GM18873 (cell line): ENCODE measurements around the gene PTTG1IP.

ENCODE experiments used
- ATAC-seq: cut with Tn5 transposase; IDR thresholded peaks from one replicate; pipeline ENCODE4 v1.9.1; 2021; ENCODE audit warnings: mild to moderate bottlenecking, moderate library complexity, moderate number of reproducible peaks; ENCODE audit not compliant: unreplicated experiment, low FRiP score

PTTG1IP gene

GRCh38 chr21:44898011-44898488 lies 24.6 kb upstream of the PTTG1IP start:
- no peak for ATAC-seq

- no peak for ATAC-seq
These were observed 24.0 kb upstream of the PTTG1IP start for GRCh38 chr21:44897326-44898010.

- ATAC-seq: no peak
These were observed 23.2 kb upstream of the PTTG1IP start for GRCh38 chr21:44896561-44897286.

GRCh38 chr21:44895859-44896258 lies 22.4 kb upstream of the PTTG1IP start:
- ATAC-seq: no peak

- ATAC-seq: no peak
These were observed 21.3 kb upstream of the PTTG1IP start for GRCh38 chr21:44894687-44895302.

GRCh38 chr21:44893948-44894656 lies 20.6 kb upstream of the PTTG1IP start:
- ATAC-seq: no peak

GRCh38 chr21:44893278-44893556 lies 19.7 kb upstream of the PTTG1IP start:
- no peak for ATAC-seq

GRCh38 chr21:44892536-44893277 lies 19.2 kb upstream of the PTTG1IP start:
- no peak for ATAC-seq

GRCh38 chr21:44892095-44892494 lies 18.6 kb upstream of the PTTG1IP start:
- no peak for ATAC-seq

GRCh38 chr21:44891631-44892031 lies 18.1 kb upstream of the PTTG1IP start:
- ATAC-seq: no peak

- ATAC-seq: no peak
These were observed 17.6 kb upstream of the PTTG1IP start for GRCh38 chr21:44890961-44891541.

- no peak for ATAC-seq
These were observed 16.9 kb upstream of the PTTG1IP start for GRCh38 chr21:44890338-44890931.

- ATAC-seq: no peak
These were observed 16.3 kb upstream of the PTTG1IP start for GRCh38 chr21:44889625-44890337.

- ATAC-seq: no peak
These were observed 15.4 kb upstream of the PTTG1IP start for GRCh38 chr21:44888581-44889550.

GRCh38 chr21:44887807-44888580 lies 14.5 kb upstream of the PTTG1IP start:
- no peak for ATAC-seq

- ATAC-seq: no peak
These were observed 13.8 kb upstream of the PTTG1IP start for GRCh38 chr21:44887126-44887806.
